ENCODE results near the gene VAMP5. TPM values are rescaled to one million over a fixed set of nuclear protein-coding genes. Genes with fewer than 3 reads are reported as not detected.

VAMP5 gene
- total RNA-seq, 1 experiment from 2014 or later = 1.9 TPM

DNA sequence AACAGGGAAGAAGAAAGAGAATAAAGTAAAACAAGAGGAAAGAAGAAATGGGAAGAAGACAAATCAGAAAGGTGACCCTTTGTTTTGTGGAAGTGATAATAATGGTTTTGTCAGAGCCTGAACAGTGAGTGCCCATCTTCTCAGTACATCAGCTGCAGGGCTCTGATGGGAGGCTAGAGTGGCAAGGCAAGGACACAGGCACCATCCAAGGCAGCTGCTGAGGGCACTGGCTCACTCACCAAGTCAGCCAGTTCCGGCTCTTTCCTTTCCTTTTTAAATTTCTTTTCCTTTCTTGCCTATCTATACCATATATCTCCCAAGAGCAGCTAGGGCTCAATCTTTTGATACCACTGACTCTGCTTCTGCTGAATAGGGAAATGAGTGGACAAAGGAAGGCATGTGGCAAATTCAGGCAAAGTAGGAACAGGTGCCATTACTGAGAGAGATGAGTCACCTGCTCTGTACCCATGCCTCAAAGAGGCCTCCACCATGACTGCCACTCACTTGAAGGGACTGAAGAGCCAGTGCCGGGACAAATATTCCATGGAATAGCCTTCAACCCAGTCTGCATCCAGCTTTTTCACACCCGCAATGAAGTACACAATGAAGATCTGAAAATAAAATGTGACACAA is 29.1 kb upstream of the VAMP5 start:
- Histone ChIP-seq H3K27me3 (ENCODE audit: insufficient read depth, low read length) (no peaks in the 10 kb centered on the region), H2AFZ (ENCODE audit: low read depth, low read length, poor library complexity, severe bottlenecking) (no peak overlapping the region), H3K4me1 (ENCODE audit: control insufficient read depth in 1 of 2, insufficient read depth in 2 of 2, low read length in 2 of 2) (peaks cover 0 to 4% of the 10 kb centered on the region in 2 experiments; a peak in 3 of 4 replicates), H3K9ac (ENCODE audit: low read length) (no peak overlapping the region), H3K27ac (ENCODE audit: low read depth, low read length) (no peak overlapping the region), H3K9me2 (ENCODE audit: insufficient read depth) (no peaks in the 10 kb centered on the region), H4K20me1 (ENCODE audit: insufficient read depth) (no peaks in the 10 kb centered on the region; the same call in 1 of the 2 replicates), H3K36me3 (ENCODE audit: control insufficient read depth in 1 of 2, insufficient read depth in 2 of 2, low read length in 2 of 2) (peaks cover 24 to 40% of the 10 kb centered on the region in 2 experiments; a peak in 3 of 4 replicates), H3K4me2 (ENCODE audit: low read length) (no peak overlapping the region), H3K4me3 (replicated peaks in 1 of 2; ENCODE audit: low read depth in 1 of 2, low read length in 2 of 2) (no peak overlapping the region), H3K9me3 (ENCODE audit: control insufficient read depth in 1 of 2, insufficient read depth in 1 of 2, low read depth in 1 of 2, low read length in 2 of 2) (no peaks in the 10 kb centered on the region), H3K79me2 (ENCODE audit: insufficient read depth, low read length) (peaks cover 24% of the 10 kb centered on the region)
- no peak for ATAC-seq
- ChIA-PET CTCF (interaction anchor here (1.5 kb wide), 1 partner anchor 16 kb away, joined by 4 read pairs; the partner anchor contains the start of gene MAT2A), POLR2A (no interaction called here), RAD21 (ENCODE audit: low non-redundant PET in 1 of 2, low total read pairs in 2 of 2, uncharacterized antibody in 2 of 2, unreplicated experiment in 2 of 2) (no interaction called here)
- DNase-seq (ENCODE audit: low read depth, low spot score) = no peak
- intact Hi-C loops (cut with micrococcal nuclease) = loop anchor here (10.0 kb wide), 1 partner anchor 230 kb away; the partner anchor contains the start of gene TGOLN2
- no TSS peak for BruUV-seq (replicated peaks)
- TF ChIP-seq RAD21 (IDR thresholded peaks at IDR 0.05; ENCODE audit: low read depth) (no peak), CEBPB (IDR thresholded peaks at IDR 0.05; ENCODE audit: low read depth) (no peak), SIN3A (IDR thresholded peaks at IDR 0.05; ENCODE audit: low read depth) (no peak), SRF (IDR thresholded peaks at IDR 0.05; ENCODE audit: low read depth) (no peak), ELF1 (IDR thresholded peaks at IDR 0.05; ENCODE audit: borderline replicate concordance, low read depth) (no peak), POLR2AphosphoS5 (IDR thresholded peaks at IDR 0.05; ENCODE audit: low read depth, low read length) (no peak), JUND (IDR thresholded peaks at IDR 0.05) (no peak), POLR2A (IDR thresholded peaks at IDR 0.05; ENCODE audit: borderline replicate concordance, extremely low read depth, insufficient read depth, insufficient read length) (no peak), CBX3 (IDR thresholded peaks at IDR 0.05; ENCODE audit: low read depth) (no peak), EZH2 (IDR thresholded peaks at IDR 0.05) (no peak), EGR1 (IDR thresholded peaks at IDR 0.05; ENCODE audit: low read depth) (no peak)
- TF ChIP-seq, protein P1, sequence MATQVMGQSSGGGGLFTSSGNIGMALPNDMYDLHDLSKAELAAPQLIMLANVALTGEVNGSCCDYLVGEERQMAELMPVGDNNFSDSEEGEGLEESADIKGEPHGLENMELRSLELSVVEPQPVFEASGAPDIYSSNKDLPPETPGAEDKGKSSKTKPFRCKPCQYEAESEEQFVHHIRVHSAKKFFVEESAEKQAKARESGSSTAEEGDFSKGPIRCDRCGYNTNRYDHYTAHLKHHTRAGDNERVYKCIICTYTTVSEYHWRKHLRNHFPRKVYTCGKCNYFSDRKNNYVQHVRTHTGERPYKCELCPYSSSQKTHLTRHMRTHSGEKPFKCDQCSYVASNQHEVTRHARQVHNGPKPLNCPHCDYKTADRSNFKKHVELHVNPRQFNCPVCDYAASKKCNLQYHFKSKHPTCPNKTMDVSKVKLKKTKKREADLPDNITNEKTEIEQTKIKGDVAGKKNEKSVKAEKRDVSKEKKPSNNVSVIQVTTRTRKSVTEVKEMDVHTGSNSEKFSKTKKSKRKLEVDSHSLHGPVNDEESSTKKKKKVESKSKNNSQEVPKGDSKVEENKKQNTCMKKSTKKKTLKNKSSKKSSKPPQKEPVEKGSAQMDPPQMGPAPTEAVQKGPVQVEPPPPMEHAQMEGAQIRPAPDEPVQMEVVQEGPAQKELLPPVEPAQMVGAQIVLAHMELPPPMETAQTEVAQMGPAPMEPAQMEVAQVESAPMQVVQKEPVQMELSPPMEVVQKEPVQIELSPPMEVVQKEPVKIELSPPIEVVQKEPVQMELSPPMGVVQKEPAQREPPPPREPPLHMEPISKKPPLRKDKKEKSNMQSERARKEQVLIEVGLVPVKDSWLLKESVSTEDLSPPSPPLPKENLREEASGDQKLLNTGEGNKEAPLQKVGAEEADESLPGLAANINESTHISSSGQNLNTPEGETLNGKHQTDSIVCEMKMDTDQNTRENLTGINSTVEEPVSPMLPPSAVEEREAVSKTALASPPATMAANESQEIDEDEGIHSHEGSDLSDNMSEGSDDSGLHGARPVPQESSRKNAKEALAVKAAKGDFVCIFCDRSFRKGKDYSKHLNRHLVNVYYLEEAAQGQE (IDR thresholded peaks at IDR 0.05; ENCODE audit: low read depth) = no peak
- TF ChIP-seq, protein P2, sequence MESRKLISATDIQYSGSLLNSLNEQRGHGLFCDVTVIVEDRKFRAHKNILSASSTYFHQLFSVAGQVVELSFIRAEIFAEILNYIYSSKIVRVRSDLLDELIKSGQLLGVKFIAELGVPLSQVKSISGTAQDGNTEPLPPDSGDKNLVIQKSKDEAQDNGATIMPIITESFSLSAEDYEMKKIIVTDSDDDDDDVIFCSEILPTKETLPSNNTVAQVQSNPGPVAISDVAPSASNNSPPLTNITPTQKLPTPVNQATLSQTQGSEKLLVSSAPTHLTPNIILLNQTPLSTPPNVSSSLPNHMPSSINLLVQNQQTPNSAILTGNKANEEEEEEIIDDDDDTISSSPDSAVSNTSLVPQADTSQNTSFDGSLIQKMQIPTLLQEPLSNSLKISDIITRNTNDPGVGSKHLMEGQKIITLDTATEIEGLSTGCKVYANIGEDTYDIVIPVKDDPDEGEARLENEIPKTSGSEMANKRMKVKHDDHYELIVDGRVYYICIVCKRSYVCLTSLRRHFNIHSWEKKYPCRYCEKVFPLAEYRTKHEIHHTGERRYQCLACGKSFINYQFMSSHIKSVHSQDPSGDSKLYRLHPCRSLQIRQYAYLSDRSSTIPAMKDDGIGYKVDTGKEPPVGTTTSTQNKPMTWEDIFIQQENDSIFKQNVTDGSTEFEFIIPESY (IDR thresholded peaks at IDR 0.05; ENCODE audit: extremely low read depth, insufficient replicate concordance, low read length) = no peak

Measured in HCT116 (cell line).